DMS153 treated with DMSO at 0.1 percent for 48 hours (cell line): ENCODE measurements around the gene TLR9.

Experiments used
- DNase-seq: peaks from one replicate; lab custom pipeline; 2025; ENCODE audit not compliant: unreplicated experiment; lab: John Stamatoyannopoulos, UW

Gene TLR9

GRCh38 chr3:52247409-52248164, 22.1 kb upstream of the TLR9 start:
- DNase-seq: no peak

GRCh38 chr3:52246728-52247408, 21.4 kb upstream of the TLR9 start:
- no peak for DNase-seq

GRCh38 chr3:52246264-52246620, 20.8 kb upstream of the TLR9 start:
- no peak for DNase-seq

- DNase-seq: no peak
Observed at GRCh38 chr3:52245322-52246263, 20.1 kb upstream of the TLR9 start, which contains the start of gene PPM1M. Gene PPM1M, plus strand, starts transcription at chr3:52245759. Its CDS starts 66 bp downstream, at chr3:52245825.

GRCh38 chr3:52243791-52244628, 18.6 kb upstream of the TLR9 start:
- DNase-seq: no peak

- no peak for DNase-seq
Observed at GRCh38 chr3:52242039-52242438, 16.6 kb upstream of the TLR9 start.

GRCh38 chr3:52240886-52241370, 15.5 kb upstream of the TLR9 start:
- DNase-seq: no peak

GRCh38 chr3:52240059-52240885, 14.8 kb upstream of the TLR9 start:
- no peak for DNase-seq

GRCh38 chr3:52238761-52239701, 13.6 kb upstream of the TLR9 start, which contains the start of gene TWF2:
Gene TWF2, minus strand, starts transcription at chr3:52239158. Its CDS starts 142 bp downstream, at chr3:52239016.
- no peak for DNase-seq

GRCh38 chr3:52238193-52238760, 12.8 kb upstream of the TLR9 start:
- DNase-seq: no peak

- no peak for DNase-seq
Observed at GRCh38 chr3:52237657-52238172, 12.3 kb upstream of the TLR9 start.

GRCh38 chr3:52237006-52237656, 11.7 kb upstream of the TLR9 start:
- no peak for DNase-seq

- no peak for DNase-seq
Observed at GRCh38 chr3:52236424-52236886, 11.0 kb upstream of the TLR9 start.

GRCh38 chr3:52234516-52235447, 9.3 kb upstream of the TLR9 start:
- DNase-seq: no peak

- no peak for DNase-seq
Observed at GRCh38 chr3:52233968-52234367, 8.5 kb upstream of the TLR9 start.

- DNase-seq: no peak
Observed at GRCh38 chr3:52233108-52233591, 7.7 kb upstream of the TLR9 start.
